Measurements from ENCODE around the gene SMARCB1. TPM values are rescaled to one million over a fixed set of nuclear protein-coding genes. Genes with fewer than 3 reads are reported as not detected.

Gene SMARCB1
- total and polyA plus RNA-seq, 12 donors = 41.3 to 95.5 (median 76.8) TPM

DNA sequence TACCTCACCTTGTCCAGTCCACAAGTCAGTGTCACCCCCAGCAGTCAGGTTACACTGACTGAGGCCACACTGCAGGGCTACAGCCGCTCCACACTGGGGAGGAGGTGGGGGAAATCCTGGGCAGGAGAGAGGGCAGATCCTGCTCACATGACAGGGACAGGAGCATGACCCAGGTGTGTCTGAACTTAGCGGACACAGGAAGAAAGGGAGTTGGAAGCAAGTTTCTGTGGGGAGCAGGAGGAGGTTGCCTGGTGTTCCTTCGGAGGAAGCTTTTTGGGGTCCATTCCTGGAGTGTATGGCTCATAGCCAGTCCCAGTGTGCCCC, 8.2 kb upstream of the SMARCB1 start:
- Histone ChIP-seq H3K36me3 (replicated peaks in 1 of 2) (no peaks in the 10 kb centered on the region), H3K9me3 (replicated peaks in 1 of 3) (no peaks in the 10 kb centered on the region), H3K27me3 (no peaks in the 10 kb centered on the region), H3K4me3 (no peak overlapping the region), H3K4me1 (replicated peaks in 1 of 2) (no peaks in the 10 kb centered on the region), H3K27ac (no peak overlapping the region)
- intact Hi-C loops (cut with DNase I) = no loop called here
- no peak for DNase-seq
- 80 to 86% (median 82%) methylated on average over 3 of the region's 3 CpGs; no CpG with 5 or more reads in 1 of the 4 donors for whole genome bisulfite sequencing, 4 donors
- TF ChIP-seq POLR2A (IDR thresholded peaks at IDR 0.05) = no peak
- no peak for TF ChIP-seq CTCF (IDR thresholded peaks at IDR 0.05)

GRCh38 chr22:23779083-23779482, 7.7 kb upstream of the SMARCB1 start:
- intact Hi-C loops (cut with DNase I) = no loop called here
- no peaks in the 10 kb centered on the region for H3K36me3 ChIP-seq (replicated peaks in 1 of 2)
- no peak overlapping the region for H3K4me3 ChIP-seq
- 40 to 96% (median 89%) methylated on average over 1 to 16 of the region's 16 CpGs for WGBS, 4 donors
- H3K27me3 ChIP-seq = no peaks in the 10 kb centered on the region
- no peak for TF ChIP-seq POLR2A (IDR thresholded peaks at IDR 0.05)
- TF ChIP-seq CTCF (IDR thresholded peaks at IDR 0.05) = no peak
- H3K4me1 ChIP-seq (replicated peaks in 1 of 2) = no peaks in the 10 kb centered on the region
- no peaks in the 10 kb centered on the region for H3K9me3 ChIP-seq (replicated peaks in 1 of 3)
- H3K27ac ChIP-seq = no peak overlapping the region
- DNase-seq = no peak

DNA sequence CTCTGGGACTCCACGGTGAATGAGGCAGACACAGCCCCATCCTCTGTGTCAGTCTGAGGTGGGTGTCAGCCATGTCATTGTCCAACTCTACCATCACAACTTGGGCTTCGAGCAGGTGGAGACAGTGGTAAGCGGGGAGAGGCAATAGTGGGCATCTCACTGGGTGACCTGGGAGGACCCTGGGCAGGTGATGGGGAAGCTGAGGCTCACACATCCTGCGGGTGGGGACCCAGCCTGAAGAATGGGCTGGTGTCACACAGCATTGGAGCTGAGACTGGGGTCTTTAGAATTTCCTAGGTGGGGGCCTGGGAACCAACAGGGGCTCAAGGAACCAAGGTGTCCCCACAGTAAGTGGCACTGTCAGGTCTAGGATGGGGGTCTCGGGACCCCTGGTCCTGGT, 7.0 kb upstream of the SMARCB1 start:
- TF ChIP-seq CTCF (IDR thresholded peaks at IDR 0.05) = no peak
- no peak overlapping the region for H3K27ac ChIP-seq
- H3K27me3 ChIP-seq = no peaks in the 10 kb centered on the region
- no peaks in the 10 kb centered on the region for H3K9me3 ChIP-seq (replicated peaks in 1 of 3)
- H3K4me3 ChIP-seq = no peak overlapping the region
- H3K36me3 ChIP-seq (replicated peaks in 1 of 2) = no peaks in the 10 kb centered on the region
- intact Hi-C loops (cut with DNase I) = no loop called here
- 74 to 89% (median 84%) methylated on average over 5 of the region's 5 CpGs for WGBS, 4 donors
- DNase-seq = no peak
- no peaks in the 10 kb centered on the region for H3K4me1 ChIP-seq (replicated peaks in 1 of 2)

- no peaks in the 10 kb centered on the region for H3K27me3 ChIP-seq
- 87 to 100% (median 90%) methylated on average over 1 to 20 of the region's 20 CpGs for WGBS, 4 donors
- no peak for TF ChIP-seq CTCF (IDR thresholded peaks at IDR 0.05)
- no peak for TF ChIP-seq POLR2A (IDR thresholded peaks at IDR 0.05)
- intact Hi-C loops (cut with DNase I) = no loop called here
- no peak overlapping the region for H3K27ac ChIP-seq
- H3K4me1 ChIP-seq (replicated peaks in 1 of 2) = no peaks in the 10 kb centered on the region
- no peak for DNase-seq
- H3K4me3 ChIP-seq = no peak overlapping the region
- no peaks in the 10 kb centered on the region for H3K36me3 ChIP-seq (replicated peaks in 1 of 2)
- H3K9me3 ChIP-seq (replicated peaks in 1 of 3) = no peaks in the 10 kb centered on the region
Observed at GRCh38 chr22:23780146-23780748, 6.5 kb upstream of the SMARCB1 start.
